NCI-H2227 treated with DMSO at 0.1 percent for 48 hours (cell line): ENCODE data around the gene MLLT10.
A peak's percentile ranks its signal among the peaks of the same experiment; 100 is the strongest.
"Not testable (repeated sequence)": the region's sequence is repeated elsewhere in the genome, so short reads cannot be mapped to it uniquely, and the experiment has no call there.

ENCODE experiments used
- DNase-seq: peaks from one replicate; lab custom pipeline; 2025; lab: John Stamatoyannopoulos, UW

Gene MLLT10

DNA sequence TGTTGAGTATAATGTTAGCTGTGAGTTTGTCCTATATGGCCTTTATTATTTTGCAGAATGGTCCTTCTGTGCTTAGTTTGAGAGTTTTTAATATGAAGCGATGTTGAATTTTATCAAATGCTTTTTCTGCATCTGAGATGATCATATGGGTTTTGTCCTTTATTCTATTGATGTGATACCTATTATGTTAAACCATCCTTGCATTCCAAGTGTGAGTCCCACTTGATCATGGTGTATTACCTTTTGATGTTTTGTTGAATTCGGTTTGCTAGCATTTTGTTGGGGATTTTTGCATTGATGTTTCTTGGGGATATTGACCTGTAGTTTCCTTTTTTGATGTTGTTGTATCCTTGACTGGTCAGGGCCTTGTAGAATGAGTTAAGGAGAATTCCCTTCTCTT, 166.4 kb downstream of the MLLT10 start:
- no peak for DNase-seq

DNA sequence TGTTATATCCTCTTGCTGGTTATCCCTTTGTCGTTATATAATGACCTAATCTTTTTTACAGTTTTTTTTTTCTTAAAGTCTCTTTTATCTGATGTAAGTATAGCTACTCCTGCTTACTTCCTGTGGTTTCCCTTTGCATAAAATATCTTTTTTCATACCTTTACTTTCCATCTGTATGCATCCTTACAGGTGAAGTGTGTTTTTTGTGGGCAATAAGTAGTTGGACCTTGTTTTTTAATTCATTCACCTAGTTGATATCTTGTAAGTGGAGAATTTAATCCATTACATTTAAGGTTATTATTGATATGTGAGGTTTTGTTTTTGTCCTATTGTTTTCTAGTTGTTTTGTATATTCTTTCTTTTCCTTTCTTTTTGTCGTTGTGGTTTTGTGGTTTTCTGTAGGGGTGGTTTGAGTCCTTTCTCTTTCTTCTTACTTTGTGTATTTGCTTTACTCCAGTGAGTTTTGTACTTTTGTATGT, 168.6 kb downstream of the MLLT10 start:
- no peak for DNase-seq

DNA sequence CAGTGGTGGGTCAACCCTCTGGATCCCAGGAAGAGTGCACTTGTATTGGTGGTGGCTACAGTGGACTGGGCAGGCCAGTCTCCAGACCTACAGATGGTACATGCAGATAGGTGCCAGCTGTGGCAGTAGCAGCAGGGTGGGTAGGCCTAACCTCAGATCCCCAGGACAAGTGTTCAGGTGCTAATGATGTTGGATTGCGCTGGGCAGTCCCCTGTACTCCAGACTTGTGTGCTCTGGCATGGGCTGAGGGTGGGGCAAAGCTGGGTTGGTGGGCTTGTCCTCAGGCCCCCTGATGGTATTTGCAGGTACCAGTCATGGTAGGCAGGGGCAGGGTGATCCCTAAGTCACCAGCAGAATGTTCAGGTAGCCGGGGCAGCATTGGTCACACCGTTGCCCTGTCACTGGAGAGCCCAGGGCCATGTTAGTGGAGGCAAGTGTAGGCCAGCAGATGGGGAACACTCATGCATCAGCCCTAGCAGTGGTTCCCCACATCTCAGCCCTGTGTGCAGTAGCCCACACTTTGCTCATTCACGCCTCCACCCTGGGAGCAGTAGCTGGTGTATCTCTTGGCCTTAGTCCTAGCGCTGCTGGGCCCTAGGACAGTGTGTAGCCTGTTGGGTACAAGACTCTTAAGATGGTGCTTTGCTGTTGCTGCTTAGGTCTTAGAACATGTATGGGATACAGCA, 171.3 kb downstream of the MLLT10 start:
- DNase-seq: no peak

DNA sequence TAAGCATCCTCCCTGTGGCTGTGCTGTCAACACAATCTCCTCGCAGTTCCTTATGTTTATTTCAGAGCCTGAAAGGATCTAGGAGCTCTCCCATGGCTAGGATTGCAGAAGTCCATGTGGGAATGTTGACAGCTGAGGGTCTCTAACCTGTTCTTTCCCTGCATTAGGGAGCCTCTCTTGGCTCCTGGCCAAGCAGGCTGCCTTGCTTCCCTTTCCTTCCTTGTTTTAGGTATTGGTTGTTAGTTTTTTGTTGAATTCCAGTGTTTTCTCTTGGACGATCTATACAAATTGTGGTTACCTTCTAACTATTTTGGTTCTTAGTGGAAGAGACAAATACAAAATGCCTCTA, 171.8 kb downstream of the MLLT10 start:
- DNase-seq: no peak

DNA sequence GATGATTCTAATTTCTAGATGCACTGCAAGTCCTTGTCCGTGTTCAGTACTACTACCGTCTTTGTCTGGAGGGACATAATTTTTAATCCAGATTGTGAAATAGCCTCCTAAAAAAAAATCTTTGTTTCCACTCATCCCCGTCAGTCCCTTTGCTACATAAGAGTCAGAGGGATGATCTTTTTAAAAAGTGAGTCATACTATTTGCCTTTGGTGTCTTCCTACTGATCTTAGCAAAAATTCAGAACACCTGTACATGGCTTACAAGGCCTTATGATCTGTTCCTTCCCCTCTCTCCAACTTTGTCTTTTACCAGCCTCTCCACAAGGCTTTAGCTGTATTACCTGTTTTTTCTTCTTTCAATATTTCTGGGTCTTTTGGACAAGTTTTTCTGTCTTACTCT, 173.5 kb downstream of the MLLT10 start:
- no peak for DNase-seq

DNA sequence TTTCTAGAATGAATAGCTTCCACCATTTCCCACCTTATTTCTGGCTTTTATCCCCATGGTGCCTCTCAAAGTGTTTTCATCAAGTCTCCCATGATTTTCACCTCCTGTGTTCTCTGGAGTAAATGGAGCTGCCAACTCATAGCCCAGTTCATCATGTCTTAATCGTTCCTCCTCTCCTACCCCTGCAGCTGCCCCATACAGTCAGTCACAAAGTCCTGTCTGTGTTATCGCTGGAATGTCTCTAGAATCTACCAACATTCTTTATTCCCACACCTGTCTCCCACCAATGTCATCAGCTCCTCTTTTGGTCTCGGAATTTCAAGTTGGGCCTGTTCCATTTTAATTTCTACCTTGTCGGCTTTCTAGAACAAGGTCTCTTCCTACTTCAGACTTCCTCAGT, 178.9 kb downstream of the MLLT10 start:
- DNase-seq: no peak

DNA sequence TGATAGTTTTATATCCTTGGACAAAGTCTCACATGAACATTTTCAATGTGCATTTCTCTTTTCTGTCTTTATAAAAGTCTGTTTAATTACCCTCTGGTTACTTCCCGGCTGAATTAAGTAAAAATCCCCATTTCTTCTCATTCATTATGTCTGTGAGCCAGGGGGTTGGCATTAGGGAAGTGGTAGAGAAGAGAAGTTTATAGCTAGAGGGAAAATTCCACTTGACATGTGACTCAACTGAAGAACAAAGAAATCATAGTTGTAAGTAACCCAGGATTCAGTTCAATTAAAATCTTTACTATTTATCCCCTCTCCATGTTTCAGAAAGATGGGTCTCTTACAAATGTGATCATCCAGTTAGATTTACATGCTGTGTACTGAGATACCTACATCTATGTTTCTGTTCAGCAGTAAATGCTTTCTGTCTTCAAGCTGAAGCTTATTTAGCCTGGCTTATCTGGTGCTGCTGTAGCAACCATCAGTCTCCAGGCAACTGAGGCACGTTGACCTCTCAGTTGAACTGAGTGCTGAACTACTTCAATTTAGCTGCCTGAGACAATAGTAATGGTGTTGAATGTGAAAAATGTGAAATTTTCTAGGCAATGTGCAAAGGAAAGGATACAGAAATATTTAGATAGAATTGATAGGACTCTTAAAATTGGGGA, 181.6 kb downstream of the MLLT10 start:
- no peak for DNase-seq

DNA sequence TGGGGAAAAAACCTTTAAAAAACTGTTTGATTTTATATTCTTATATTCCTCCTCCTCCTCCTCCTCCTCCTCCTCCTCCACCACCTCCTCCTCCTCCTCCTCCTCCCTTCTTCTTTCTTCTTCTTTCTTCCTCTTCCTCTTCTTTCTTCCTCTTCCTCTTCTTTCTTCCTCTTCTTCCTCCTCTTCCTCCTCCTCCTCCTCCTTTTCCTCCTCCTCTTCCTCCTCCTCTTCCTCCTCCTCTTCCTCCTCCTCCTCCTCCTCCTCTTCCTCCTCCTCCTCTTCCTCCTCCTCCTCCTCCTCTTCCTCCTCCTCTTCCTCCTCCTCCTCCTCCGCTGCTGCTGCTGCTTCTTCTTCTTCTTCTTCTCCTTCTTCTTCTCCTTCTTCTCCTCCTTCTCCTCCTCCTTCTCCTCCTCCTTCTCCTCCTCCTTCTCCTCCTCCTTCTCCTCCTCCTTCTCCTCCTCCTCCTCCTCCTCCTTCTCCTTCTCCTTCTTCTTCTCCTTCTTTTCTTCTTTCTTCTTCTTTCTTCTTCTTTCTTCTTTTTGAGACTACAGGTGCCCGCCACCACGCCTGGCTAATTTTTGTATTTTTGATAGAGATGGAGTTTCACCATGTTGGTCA, 183.5 kb downstream of the MLLT10 start:
- DNase-seq: not testable (repeated sequence)

DNA sequence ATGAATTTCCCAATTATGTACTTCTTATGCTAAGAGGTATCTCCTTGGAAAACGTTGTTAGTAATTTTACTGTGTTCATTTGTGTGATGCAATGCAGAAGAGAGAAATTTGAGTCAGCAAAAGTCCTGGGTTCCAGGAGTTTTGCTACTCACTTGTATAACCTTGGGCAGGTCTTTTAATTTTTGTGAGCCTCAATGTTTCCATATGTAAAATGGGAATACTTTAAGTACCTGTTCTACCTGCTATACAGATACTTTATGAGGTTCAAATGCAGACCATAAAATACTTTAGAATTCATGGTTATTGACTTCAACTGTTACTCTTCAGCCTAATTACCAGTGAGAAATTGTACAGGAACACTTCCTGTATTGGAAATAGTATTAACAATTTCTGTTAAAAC, 185.5 kb downstream of the MLLT10 start:
- no peak for DNase-seq

DNA sequence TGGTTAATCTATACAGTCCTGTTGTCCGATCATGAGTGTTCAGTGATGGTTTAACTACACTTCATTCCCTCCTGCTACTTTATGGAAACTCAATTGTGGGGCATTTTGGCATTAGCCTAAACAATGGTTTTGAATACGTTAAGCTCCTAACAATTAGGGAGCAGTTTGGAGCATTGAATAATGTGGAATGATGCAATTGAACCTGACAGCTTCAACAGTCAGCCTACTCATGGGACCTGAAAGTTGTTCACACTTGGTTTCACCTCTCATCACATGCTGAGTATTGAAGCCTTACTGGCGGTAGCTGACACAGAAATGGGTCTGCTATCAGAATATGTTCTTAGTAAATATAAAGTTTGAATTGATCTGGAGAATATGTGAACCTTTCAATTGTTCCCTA, 186.1 kb downstream of the MLLT10 start:
- DNase-seq: no peak

DNA sequence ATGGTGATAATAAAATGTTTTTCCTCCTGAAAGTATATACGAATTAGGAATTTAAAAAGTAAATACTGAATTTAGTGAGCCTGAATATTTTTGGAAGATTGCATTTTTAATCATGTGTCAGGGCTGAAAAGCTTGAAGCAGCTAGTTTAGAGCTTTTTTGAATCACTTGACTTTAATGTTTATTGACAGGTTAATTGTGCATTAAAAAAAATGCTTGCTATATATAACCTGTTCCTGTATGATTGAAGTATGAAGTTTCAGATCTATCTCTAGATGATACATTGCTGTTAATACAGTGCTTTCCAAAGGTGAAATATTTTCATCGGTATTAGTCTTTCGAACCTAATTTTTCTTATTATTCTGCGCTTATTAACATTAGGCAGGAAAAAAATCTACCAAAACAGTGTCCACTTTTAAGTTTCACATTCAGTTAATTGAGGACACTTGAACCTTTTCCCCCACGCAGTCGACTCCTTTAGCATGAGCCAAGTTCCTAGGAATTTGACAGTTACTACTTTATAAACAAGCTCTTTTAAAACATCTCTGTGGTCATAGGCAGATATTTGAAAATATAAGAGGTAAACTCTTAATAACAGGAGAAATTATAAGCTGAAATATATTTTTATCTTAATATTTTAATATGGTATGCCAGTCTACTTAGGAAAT, 187.1 kb downstream of the MLLT10 start:
- DNase-seq: no peak

DNA sequence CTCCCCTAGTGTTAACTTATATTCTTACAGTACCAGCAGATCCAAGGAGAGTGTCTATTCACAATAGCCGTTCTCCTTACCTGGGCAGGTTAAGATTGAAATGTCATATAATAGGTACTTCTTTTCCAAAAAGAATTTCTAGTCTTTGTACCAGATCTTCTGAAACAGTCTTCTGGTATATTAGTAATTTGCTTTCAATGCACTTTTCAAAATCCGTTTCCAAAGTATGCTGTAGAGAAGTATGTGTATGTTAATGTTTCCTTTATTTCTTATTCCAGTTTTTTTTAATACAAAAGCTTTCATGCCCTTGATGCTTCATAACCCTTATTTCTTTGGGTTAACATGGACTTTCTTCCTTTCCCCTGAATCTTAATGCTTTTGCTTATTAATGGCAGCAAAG, 188.2 kb downstream of the MLLT10 start:
- DNase-seq: no peak

DNA sequence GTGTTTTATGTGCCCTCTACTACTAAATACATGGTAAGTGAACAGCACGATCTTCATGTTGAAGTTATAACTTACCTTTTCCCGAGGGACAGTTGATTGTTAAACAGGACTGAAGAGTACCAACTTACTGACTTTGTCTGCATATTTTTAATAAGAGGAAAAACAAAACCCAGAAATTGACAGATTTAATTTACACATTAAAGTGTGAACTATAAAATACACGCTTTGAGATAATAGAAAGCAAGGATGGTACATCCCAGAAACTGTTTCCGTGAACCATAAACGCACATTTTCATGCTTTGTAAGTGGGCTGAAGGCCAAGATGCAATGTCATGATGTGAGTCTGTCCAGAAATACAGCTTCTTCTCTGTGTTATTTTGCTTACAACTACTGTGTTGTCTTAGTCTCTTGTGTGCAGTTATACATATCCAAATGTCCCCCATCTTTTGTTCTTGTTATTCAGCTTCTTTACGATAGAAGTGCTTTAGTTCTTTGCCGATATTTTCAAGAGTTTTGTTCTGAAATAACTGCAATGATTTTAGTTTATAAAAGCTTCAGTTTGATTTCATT, 190.1 kb downstream of the MLLT10 start:
- DNase-seq: no peak

DNA sequence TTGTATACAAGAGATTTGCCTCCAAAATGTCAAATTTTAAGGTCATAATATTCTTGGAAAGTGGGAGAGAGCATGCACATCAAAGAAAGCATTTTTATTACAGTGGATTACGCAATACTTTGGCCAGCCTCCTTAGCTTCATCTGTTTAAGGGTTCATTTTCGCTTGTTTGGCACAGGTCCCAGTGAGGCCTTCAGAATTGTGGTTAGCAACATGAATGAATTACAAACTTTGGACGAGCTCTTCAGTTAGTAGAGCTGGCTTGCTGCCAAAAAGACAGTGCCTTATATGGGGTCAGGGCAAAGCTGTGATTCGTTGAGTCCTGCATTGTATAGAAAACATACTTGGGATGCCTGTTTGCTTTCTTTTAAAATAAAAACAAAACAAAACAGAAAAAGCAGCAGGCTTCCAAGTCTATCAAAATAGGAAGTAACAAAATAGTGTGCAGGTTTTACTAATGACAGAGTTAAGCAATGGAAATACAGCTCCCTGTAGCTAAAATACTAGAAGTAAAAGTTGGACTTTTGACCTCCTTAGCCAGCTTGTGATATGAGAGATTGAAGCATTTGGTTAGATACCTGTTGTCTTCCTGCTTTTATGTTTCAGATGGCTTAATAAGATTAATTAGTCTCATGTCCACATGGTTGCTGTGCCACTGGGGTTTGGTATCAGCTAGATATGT, 190.8 kb downstream of the MLLT10 start:
- DNase-seq: peak; percentile 87

DNA sequence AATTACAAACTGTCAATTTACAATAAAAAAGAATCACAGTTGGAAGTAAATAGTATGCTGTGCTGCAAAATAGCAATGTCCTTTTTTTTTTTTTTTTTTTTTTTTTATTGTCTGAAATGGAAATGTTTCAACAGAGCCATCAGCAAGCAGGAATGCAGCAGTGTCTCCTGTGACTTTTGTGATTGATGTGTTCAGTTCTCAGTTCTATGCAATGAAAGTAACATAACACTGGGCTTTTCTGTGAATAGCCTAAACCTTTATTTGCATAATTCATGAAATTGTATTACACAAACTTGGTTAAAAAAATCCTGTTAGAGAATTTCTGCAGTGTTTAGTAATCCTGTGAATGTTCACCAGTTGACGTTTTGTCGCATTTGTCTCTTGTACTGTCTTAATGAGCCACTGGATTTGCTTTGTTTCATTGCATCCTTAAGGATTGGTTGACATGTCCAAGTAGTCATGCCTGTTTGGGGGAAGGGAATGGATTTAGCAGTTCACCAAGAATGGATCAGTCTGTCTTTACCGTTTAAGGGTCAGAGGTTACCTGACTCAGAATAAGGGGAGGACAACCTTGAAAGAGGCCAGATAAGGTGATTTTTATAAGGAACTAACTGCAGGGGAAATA, 192.7 kb downstream of the MLLT10 start:
- DNase-seq: no peak

DNA sequence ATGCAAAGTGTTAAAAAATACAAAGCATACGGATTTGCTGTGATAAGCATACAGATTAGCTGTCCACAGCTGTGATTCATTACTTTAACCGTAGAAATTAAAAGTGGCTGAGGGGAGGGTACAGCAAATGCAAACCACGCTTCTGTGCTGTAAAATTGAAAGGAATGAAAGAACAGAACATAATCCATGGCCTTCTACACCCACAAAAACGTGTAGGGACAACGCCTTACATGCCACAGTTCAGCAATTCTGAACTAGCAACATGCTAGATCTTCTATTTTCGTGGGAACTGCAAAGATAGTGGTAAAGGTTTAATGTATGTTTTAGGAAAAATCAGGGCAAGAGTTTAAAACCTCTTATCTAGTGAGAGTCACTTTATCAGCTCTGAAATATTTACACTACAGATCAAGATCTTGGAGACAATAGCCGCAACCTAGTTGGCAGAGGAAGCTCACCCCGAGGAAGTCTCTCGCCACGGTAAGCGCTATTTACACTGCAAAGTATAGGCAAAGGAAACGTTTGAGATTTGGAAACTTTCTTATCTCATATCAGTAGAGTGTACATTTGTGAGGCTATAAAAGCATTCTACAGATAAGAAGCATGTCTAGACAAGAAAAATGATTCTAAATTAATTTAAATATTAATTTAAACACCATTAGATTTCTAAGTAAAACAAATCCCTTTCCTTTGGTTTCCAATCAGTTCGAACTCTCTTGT, 193.6 kb downstream of the MLLT10 start:
- no peak for DNase-seq

DNA sequence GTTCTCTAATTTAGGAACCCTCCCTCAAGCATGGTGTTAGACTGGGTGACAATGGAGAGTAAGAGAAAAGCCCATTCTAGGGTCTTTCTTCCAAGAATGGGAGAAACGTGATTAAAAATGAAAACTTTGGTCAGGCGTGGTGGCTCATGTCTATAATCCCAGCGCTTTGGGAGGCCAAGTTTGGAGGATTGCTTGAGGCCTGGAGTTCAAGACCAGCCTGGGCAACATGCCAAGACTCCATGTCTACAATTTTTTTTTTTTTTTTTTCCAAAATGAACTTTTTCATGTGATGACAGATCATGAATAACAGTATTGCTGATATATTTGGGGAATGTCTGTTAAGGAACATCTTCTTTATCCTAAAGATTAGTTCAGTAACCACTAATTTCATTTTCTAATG, 194.6 kb downstream of the MLLT10 start:
- DNase-seq: no peak

DNA sequence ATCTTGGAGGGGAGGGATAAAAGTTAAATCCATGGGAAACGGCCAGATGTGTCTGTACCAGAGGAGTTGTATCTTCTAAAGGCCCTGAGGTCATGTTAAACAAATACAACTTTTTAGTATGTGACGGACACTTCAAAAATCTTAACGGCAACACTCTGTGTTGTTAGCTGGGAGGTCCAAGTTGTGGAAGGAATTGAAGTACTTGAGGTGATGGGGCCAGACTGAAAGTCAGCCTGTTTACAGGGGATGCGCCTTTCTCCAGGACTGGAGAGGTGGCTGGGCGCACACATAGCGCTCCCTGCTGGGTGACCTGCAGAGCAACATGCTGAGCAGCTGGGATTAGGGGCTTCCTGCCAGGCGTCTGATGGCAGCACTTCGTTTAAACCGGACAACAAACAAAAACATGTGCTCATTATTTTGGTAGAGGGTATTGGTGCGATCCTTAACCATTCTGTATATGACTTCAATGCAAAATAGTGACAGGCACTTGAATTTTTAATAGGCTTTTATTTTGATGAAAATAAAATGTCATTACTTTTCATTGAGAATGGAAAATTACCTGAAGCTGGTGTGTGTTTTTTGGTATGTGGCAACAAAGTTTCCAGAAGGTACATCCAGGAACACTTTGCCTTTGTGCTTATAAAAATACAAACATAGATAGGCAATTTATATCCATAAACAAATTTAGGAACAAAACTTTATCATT, 198.2 kb downstream of the MLLT10 start:
- peak; percentile 9 for DNase-seq

DNA sequence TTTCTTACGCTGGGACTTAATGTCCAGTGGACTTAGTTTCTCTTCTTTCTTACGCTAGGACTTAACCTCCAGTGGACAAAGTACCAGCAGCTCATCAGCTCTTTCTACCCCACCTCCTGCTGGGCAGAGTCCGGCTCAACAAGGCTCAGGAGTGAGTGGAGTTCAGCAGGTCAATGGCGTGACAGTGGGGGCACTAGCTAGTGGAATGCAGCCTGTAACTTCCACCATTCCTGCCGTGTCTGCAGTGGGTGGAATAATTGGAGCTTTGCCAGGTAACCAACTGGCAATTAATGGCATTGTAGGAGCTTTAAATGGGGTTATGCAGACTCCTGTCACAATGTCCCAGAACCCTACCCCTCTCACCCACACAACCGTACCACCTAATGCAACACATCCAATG, 199.7 kb downstream of the MLLT10 start:
- no peak for DNase-seq

DNA sequence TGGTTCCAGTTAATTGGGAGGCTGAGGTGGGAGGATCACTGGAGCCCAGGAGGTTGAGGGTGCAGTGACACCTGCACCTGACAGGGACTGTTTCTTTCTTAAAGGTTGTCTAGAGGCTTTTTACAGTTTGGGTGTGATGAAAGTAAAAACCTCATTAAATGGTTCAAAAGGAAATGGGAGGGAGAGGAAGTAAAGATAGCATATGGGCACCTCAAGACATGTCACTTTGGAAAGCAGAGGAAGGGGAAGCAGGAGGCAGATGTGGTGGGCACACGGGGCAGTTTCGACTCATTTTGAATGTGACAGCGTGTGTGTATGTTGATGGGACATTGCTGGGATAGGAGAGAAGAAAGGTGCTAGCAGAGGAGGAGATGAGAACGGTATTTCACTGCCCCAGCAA, 203.1 kb downstream of the MLLT10 start:
- DNase-seq: no peak
